Panc1 (cell line): ENCODE results near the gene NPRL2. TPM values are rescaled to one million over a fixed set of nuclear protein-coding genes. Genes with fewer than 3 reads are reported as not detected.
A peak's percentile ranks its signal among the peaks of the same experiment; 100 is the strongest.

Experiments
- ATAC-seq: fragments of 200-7000 bp; cut with Tn5 transposase; 2 replicates; pipeline ENCODE4 v1.9.1; 2020; ENCODE audit warnings: mild to moderate bottlenecking, moderate library complexity
- BruUV-seq: library from RNA; stranded (reverse); fragments of 400-500 nt; replicated peaks from 2 replicates; lab custom pipeline; 2021; lab: Mats Ljungman, UMichigan
- CTCF ChIA-PET: fragments of 300-600 bp; sonication (Branson Sonifier 250); formaldehyde crosslinking; loops from one replicate; lab custom pipeline; 2022; ENCODE audit warnings: antibody characterized with exemption; lab: Charles Lee
- POLR2A ChIA-PET: fragments of 300-600 bp; sonication (Branson Sonifier 250); formaldehyde crosslinking; loops from one replicate; lab custom pipeline; 2022; ENCODE audit warnings: antibody characterized with exemption; lab: Charles Lee
- DNase-seq: peaks from one replicate; pipeline ENCODE4 v3.0.0-alpha.2; 2010; ENCODE audit warnings: low read depth, low spot score
- H3K27ac ChIP-seq: 2 replicates; pipeline ENCODE4 v1.5.1; 2011; ENCODE audit warnings: mild to moderate bottlenecking, low read length, inconsistent platforms
- H3K27me3 ChIP-seq: fragments of 200-500 bp; sonication (Bioruptor generic); 2 replicates; pipeline ENCODE4 v1.6.0; 2014; ENCODE audit warnings: low read length, inconsistent platforms; ENCODE audit not compliant: control insufficient read depth, insufficient read depth
- H3K36me3 ChIP-seq: fragments of 200-500 bp; sonication (Bioruptor generic); 2 replicates; pipeline ENCODE4 v1.5.1; 2014; ENCODE audit warnings: inconsistent platforms, mild to moderate bottlenecking, low read length, moderate library complexity; ENCODE audit not compliant: control insufficient read depth, insufficient read depth
- H3K4me1 ChIP-seq: 2 replicates; pipeline ENCODE4 v1.5.1; 2011; ENCODE audit warnings: inconsistent platforms, mild to moderate bottlenecking, low read length, moderate library complexity; ENCODE audit not compliant: control insufficient read depth, insufficient read depth
- H3K4me3 ChIP-seq, 2 experiments: 2 replicates each; pipeline ENCODE4 v1.5.1; 2011 to 2012; ENCODE audit warnings: low read depth in 2 of 2, low read length in 2 of 2, mild to moderate bottlenecking in 2 of 2, inconsistent platforms in 1 of 2, moderate library complexity in 1 of 2
- H3K9me3 ChIP-seq: fragments of 200-500 bp; sonication (Bioruptor generic); 2 replicates; pipeline ENCODE4 v1.5.1; 2014; ENCODE audit warnings: low read depth, mild to moderate bottlenecking, inconsistent platforms, low read length, moderate library complexity; ENCODE audit not compliant: control insufficient read depth, insufficient read depth
- CTCF ChIP-seq: fragments of 450-650 bp; IDR thresholded peaks from 2 replicates; pipeline ENCODE4 v1.5.1; 2017; ENCODE audit warnings: mild to moderate bottlenecking
- POLR2AphosphoS5 ChIP-seq: IDR thresholded peaks from 2 replicates; pipeline ENCODE4 v1.6.1; 2012; ENCODE audit warnings: mild to moderate bottlenecking, low read depth, low read length, moderate library complexity
- REST ChIP-seq, 2 experiments: IDR thresholded peaks; 2 replicates each; pipeline ENCODE4 v1.6.1; 2011 to 2012; ENCODE audit warnings: low read depth in 2 of 2, control low read depth in 1 of 2, low read length in 1 of 2, mild to moderate bottlenecking in 1 of 2, moderate library complexity in 1 of 2; ENCODE audit not compliant: insufficient read depth in 1 of 2
- SIN3A ChIP-seq: IDR thresholded peaks from 2 replicates; pipeline ENCODE4 v1.6.1; 2012; ENCODE audit warnings: low read depth, mild to moderate bottlenecking, low read length, moderate library complexity, borderline replicate concordance; ENCODE audit not compliant: insufficient read depth
- TCF7L2 ChIP-seq: IDR thresholded peaks from 2 replicates; pipeline ENCODE4 v1.6.1; 2011; ENCODE audit warnings: mild to moderate bottlenecking, low read depth, low read length, inconsistent platforms
- in situ Hi-C: cut with HindIII; loops from 2 replicates; pipeline ENCODE4 v1.10.0; 2016; ENCODE audit warnings: low sequenced_read_pairs, low pct_unique_long_range_greater_than_20kb
- intact Hi-C: fragments of 100-400 bp; cut with micrococcal nuclease; formaldehyde crosslinking; loops from one replicate; pipeline ENCODE4 v1.10.0; 2022; ENCODE audit not compliant: unreplicated experiment
- total RNA-seq: library from RNA; stranded (reverse); gene quantifications from one replicate; pipeline ENCODE4 v1.2.1, GENCODE V29; 2021; ENCODE audit not compliant: unreplicated experiment

NPRL2 gene
- total RNA-seq, 1 experiment from 2014 or later: 14.6 TPM

- ATAC-seq (peak; percentile 48), DNase-seq (no peak)
- Histone ChIP-seq H3K4me1 (peaks cover 33% of the 10 kb centered on the region), H3K27me3 (no peaks in the 10 kb centered on the region), H3K4me3 (no peak overlapping the region), H3K27ac (no peak overlapping the region), H3K36me3 (peaks cover 5% of the 10 kb centered on the region; the same call in 1 of the 2 replicates), H3K9me3 (no peaks in the 10 kb centered on the region)
- ChIA-PET POLR2A (interaction anchor here (0.7 kb wide), 1 partner anchor 288 kb away, joined by 3 read pairs; no protein-coding TSS in a partner anchor), CTCF (interaction anchor here (0.6 to 1.1 kb wide), 4 partner anchors 12 to 190 kb away, joined by 3 to 4 read pairs (median 3); partner anchors contain the start of genes HYAL3 and NAA80)
- no TSS peak for BruUV-seq
- TF ChIP-seq POLR2AphosphoS5: no peak
- TF ChIP-seq REST (IDR thresholded peaks at IDR 0.05; ENCODE audit: insufficient read depth in 1 of 2, low read depth in 2 of 2, low read length in 1 of 2): no peak
- no peak for TF ChIP-seq TCF7L2
- peak; percentile 88 for TF ChIP-seq CTCF
- no peak for TF ChIP-seq SIN3A
- intact Hi-C loops: no loop called here
- in situ Hi-C loops: no loop called here
Measured at GRCh38 chr3:50324351-50325112, 26.0 kb downstream of the NPRL2 start.

GRCh38 chr3:50323614-50324199 is 26.9 kb downstream of the NPRL2 start:
- in situ Hi-C loops: no loop called here
- Histone ChIP-seq H3K9me3 (no peaks in the 10 kb centered on the region), H3K4me3 (no peak overlapping the region), H3K4me1 (peaks cover 33% of the 10 kb centered on the region), H3K36me3 (peaks cover 5% of the 10 kb centered on the region; the same call in 1 of the 2 replicates), H3K27me3 (no peaks in the 10 kb centered on the region), H3K27ac (no peak overlapping the region)
- TF ChIP-seq SIN3A (no peak), TCF7L2 (no peak), REST (IDR thresholded peaks at IDR 0.05; ENCODE audit: insufficient read depth in 1 of 2, low read depth in 2 of 2, low read length in 1 of 2) (no peak), CTCF (no peak)
- DNase-seq (no peak), ATAC-seq (no peak)
- CTCF ChIA-PET: interaction anchor here (0.6 kb wide), 1 partner anchor 11 kb away, joined by 3 read pairs; no protein-coding TSS in a partner anchor
- POLR2A ChIA-PET: interaction anchor here (0.7 kb wide), 1 partner anchor 287 kb away, joined by 3 read pairs; no protein-coding TSS in a partner anchor
- intact Hi-C loops: no loop called here
- BruUV-seq: no TSS peak
